ENCODE data around the gene DUSP22. TPM values are rescaled to one million over a fixed set of nuclear protein-coding genes. Genes with fewer than 3 reads are reported as not detected.

DUSP22 gene
- total and polyA plus RNA-seq, 9 of the 15 experiments (the other 6 are each of a cell fraction or from before 2014, with no cell fraction given), result 9.3 to 19.4 (median 11.8) TPM

GRCh38 chr6:282867-283416, 9.3 kb upstream of the DUSP22 start:
- Histone ChIP-seq H3K4me3 (no peak overlapping the region), H2AFZ (ENCODE audit: low read depth, low read length) (no peak overlapping the region), H3K9me1 (ENCODE audit: control insufficient read depth, insufficient read depth, low read length) (no peaks in the 10 kb centered on the region), H3K36me3 (ENCODE audit: control insufficient read depth, insufficient read depth, low read length) (no peaks in the 10 kb centered on the region), H3K9me3 (replicated peaks; ENCODE audit: control insufficient read depth, insufficient read depth, low read depth, low read length) (no peaks in the 10 kb centered on the region), H3K27me3 (ENCODE audit: control insufficient read depth in 2 of 2, insufficient read depth in 2 of 2, low read length in 2 of 2) (peaks cover 44 to 58% of the 10 kb centered on the region in 2 experiments), H3K4me1 (replicated peaks in 1 of 2; ENCODE audit: control insufficient read depth in 2 of 2, insufficient read depth in 2 of 2, low read length in 2 of 2) (no peaks in the 10 kb centered on the region), H3K27ac (ENCODE audit: extremely low read depth, low read depth, low read length) (no peak overlapping the region), H4K20me1 (replicated peaks; ENCODE audit: control insufficient read depth, insufficient read depth, low read length) (no peaks in the 10 kb centered on the region; the same call in 1 of the 2 replicates), H3K79me2 (ENCODE audit: control insufficient read depth, insufficient read depth, low read length) (no peaks in the 10 kb centered on the region), H3K4me2 (ENCODE audit: insufficient read depth, low read length) (no peak overlapping the region), H3K9ac (ENCODE audit: insufficient read depth in 1 of 2, low read depth in 2 of 2, low read length in 2 of 2) (no peak overlapping the region)
- FAIRE-seq (no peak), DNase-seq (ENCODE audit: extremely low read depth in 1 of 4, low spot score in 3 of 4) (no peak), ATAC-seq (no peak; the same call in 2 of the 3 replicates)
- TF ChIP-seq ZNF696 (CRISPR knock-in tag; conservative IDR thresholded peaks at IDR 0.05) (no peak), KHSRP (IDR thresholded peaks at IDR 0.05) (no peak), PHF21A (IDR thresholded peaks at IDR 0.05; ENCODE audit: borderline replicate concordance, low read depth) (no peak), SLC30A9 (CRISPR knock-in tag; IDR thresholded peaks at IDR 0.05) (no peak), ZNF764 (CRISPR knock-in tag; IDR thresholded peaks at IDR 0.05; ENCODE audit: low read depth) (no peak), BRCA1 (IDR thresholded peaks at IDR 0.05) (no peak), BRCA1 (CRISPR knock-in tag; IDR thresholded peaks at IDR 0.05) (no peak), ZNF644 (tag; IDR thresholded peaks at IDR 0.05; ENCODE audit: low read depth) (no peak)
- TF ChIP-seq, protein P1, sequence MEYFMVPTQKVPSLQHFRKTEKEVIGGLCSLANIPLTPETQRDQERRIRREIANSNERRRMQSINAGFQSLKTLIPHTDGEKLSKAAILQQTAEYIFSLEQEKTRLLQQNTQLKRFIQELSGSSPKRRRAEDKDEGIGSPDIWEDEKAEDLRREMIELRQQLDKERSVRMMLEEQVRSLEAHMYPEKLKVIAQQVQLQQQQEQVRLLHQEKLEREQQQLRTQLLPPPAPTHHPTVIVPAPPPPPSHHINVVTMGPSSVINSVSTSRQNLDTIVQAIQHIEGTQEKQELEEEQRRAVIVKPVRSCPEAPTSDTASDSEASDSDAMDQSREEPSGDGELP (CRISPR knock-in tag; IDR thresholded peaks at IDR 0.05; ENCODE audit: borderline replicate concordance), result no peak
- TF ChIP-seq, protein P2, sequence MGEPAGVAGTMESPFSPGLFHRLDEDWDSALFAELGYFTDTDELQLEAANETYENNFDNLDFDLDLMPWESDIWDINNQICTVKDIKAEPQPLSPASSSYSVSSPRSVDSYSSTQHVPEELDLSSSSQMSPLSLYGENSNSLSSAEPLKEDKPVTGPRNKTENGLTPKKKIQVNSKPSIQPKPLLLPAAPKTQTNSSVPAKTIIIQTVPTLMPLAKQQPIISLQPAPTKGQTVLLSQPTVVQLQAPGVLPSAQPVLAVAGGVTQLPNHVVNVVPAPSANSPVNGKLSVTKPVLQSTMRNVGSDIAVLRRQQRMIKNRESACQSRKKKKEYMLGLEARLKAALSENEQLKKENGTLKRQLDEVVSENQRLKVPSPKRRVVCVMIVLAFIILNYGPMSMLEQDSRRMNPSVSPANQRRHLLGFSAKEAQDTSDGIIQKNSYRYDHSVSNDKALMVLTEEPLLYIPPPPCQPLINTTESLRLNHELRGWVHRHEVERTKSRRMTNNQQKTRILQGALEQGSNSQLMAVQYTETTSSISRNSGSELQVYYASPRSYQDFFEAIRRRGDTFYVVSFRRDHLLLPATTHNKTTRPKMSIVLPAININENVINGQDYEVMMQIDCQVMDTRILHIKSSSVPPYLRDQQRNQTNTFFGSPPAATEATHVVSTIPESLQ (CRISPR knock-in tag; IDR thresholded peaks at IDR 0.05), result no peak
- CTCF ChIA-PET (ENCODE audit: low intra/inter-chr PET ratio), result no interaction called here
- POLR2A ChIA-PET, result no interaction called here
- WGBS (ENCODE audit: insufficient coverage, low coverage, missing lambda C conversion rate), result 5% methylated on average over 14 of the region's 14 CpGs
- in situ Hi-C loops (cut with MboI), result no loop called here
- BruUV-seq (replicated peaks), result no TSS peak
- intact Hi-C loops (cut with micrococcal nuclease), result no loop called here
